VCaP (cell line): Measurements from ENCODE around the gene SKI.

Source experiments
- H3K27ac ChIP-seq: fragments of 450-650 bp; 2 replicates; pipeline ENCODE4 v1.5.1; 2017
- TF ChIP-seq, protein P1 (sequence below): fragments of 450-650 bp; conservative IDR thresholded peaks from 2 replicates; pipeline ENCODE4 v1.5.1; 2017; ENCODE audit warnings: mild to moderate bottlenecking, moderate library complexity

The SKI gene

DNA sequence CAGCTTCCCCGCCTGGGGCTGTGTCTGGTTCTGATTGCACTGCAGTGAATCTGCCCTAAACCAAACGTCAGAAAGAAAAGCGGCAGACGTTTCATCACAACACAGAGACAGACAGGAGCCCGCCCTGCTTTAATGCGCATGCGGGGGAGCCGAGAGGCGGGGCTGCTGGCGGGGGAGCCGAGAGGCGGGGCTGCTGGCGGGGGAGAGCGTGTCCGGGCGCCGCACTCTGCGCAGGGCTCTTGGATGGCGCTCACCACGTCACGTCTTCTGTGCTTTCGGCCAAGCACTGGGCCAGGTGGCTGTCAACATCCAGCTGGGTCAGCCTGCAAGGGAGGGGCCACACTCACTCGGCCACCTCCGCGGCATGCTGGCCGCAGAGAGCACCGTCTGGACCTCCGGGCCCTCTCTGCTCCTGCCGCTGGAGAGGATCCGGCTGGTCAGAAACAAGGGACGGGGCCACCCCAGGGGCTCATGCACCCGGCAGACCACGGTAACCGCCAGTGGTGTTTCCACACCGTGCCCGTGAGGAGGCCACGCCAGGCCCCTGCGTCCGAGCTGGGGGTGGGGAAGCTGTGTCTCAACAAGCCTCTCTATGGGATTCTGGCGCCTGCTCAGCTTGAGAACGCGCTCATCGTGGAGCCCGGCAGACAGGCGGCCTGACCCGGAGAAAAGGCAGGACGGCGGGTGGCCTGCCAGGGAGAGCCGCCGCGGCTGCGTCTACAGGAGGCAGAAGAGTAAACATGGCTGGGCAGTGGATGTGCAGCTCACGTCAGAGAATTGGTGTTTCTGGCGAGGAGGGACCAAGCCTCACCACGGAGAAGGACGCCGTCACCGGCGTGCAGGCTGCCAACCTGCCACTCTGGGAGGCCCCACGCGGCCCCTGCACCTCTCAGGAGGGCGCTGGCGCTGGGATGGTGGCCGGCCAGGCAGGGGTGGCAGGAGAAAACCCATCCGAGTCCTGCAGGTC lies 38.4 kb upstream of the SKI start:
- TF ChIP-seq, protein P1, sequence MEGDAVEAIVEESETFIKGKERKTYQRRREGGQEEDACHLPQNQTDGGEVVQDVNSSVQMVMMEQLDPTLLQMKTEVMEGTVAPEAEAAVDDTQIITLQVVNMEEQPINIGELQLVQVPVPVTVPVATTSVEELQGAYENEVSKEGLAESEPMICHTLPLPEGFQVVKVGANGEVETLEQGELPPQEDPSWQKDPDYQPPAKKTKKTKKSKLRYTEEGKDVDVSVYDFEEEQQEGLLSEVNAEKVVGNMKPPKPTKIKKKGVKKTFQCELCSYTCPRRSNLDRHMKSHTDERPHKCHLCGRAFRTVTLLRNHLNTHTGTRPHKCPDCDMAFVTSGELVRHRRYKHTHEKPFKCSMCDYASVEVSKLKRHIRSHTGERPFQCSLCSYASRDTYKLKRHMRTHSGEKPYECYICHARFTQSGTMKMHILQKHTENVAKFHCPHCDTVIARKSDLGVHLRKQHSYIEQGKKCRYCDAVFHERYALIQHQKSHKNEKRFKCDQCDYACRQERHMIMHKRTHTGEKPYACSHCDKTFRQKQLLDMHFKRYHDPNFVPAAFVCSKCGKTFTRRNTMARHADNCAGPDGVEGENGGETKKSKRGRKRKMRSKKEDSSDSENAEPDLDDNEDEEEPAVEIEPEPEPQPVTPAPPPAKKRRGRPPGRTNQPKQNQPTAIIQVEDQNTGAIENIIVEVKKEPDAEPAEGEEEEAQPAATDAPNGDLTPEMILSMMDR: no peak
- peak overlapping the region; percentile 97 for H3K27ac ChIP-seq

DNA sequence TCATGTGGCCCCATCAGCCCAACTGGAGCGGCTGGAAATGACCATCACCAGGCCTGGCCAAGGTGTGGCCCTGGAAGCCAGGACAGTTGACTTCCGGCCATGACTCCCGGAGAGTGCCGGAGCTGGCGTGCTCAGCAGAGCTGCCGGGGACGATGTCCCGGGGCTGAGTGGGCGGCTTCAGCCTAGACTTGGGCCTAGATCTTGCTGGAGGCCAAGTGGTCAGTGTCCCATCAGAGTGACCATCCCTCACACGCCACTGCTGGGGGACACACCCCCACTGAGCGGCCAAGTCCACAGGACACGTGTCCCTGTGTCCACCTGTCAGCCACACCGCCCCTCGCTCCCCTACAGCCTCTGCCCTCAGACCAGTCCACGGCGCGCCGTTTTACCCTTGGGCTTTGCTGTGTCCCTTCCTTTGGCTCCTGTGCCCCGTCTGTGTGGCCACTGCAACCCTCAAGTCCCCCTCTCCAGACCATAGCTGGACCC lies 37.6 kb upstream of the SKI start:
- peak overlapping the region; percentile 97 for H3K27ac ChIP-seq
- TF ChIP-seq, protein P1: no peak

- TF ChIP-seq, protein P1: no peak
- peak overlapping the region; percentile 97 for H3K27ac ChIP-seq
Observed at GRCh38 chr1:2192031-2192995, 35.8 kb upstream of the SKI start.

DNA sequence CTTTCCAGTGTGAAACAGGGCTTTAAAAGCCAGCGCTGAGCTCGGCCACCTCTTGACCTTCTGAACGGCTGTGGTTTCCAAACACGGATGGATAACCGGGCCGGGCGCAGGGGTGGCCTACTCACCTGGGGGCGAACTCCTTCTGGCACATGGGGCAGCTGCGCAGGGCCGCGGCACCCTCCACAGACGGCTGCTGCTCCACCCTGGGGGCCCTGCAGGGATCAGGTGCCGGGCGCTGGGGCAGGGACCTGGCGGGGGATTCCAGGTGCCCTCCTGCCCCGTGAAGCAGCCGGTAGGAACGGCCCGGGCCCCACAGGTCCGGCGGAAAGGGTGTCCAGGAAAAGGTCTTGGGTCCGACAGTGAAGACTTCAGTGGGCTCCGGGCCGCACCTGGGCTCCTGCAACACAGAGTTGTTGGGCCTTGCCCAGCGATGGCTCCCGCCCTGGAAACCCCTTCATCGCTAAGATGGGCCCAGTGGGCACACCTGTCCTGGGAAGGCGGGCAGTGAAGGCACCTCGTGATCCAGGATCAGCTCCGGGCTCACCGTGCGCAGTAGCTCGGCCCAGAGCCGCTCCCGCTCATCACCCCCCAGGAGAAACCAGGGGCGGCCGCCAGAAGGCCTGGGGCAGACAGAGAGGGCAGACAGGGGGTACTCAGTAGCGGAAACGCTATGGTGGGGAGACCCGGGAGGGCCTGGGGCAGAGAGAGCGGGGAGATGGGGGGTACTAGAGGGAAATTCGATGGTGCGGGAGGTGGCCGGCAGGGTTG lies 34.4 kb upstream of the SKI start:
- TF ChIP-seq, protein P1: no peak
- peak overlapping the region; percentile 97 for H3K27ac ChIP-seq

- TF ChIP-seq, protein P1: no peak
- H3K27ac ChIP-seq: peak within 1 kb of the TSS; percentile 97
Observed at GRCh38 chr1:2194319-2194897, 33.7 kb upstream of the SKI start, which contains the start of gene FAAP20. Gene FAAP20 (minus strand): TSS chr1:2194772. CDS start chr1:2194749, 23 bp downstream.

DNA sequence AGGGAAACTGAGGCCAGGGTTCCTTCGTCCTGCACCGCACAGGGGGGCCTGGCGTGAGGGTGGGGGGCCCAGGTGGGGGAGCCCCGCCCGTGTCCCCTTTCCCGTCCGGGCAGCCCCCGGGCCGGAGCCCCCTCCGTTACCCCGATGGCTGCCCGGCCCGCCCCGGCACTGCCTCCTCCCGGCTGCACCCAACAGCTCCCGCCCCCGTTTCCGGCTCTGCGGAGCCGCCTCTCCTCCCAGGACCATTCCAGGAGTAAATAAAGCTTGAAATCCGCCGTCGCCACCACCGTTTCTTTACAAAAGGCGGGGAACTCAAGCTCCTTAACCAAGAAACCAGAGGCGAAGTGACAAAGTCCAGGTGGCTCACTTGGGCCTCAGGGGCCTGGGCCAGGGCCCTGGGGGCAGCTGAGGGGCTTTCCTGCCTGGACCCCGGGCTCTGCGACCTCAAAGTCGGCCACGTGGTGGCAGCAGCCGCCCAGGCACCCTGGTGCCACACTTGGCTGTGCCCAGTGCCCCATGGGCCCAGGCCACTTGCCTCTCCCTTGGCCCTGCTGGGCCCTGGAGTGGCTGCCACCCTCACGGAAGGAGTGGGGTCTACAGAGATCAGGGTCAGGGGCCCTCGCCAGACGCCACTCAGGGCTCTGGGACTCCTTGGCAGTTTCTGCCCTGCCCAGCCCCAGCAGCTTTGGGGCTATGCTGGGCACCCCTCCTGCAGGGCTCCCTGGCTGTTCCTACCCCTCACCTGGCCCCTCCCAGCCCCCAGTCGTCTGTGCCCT lies 33.0 kb upstream of the SKI start:
- TF ChIP-seq, protein P1: peak; percentile 98
- H3K27ac ChIP-seq: peak overlapping the region; percentile 97
